ENCODE measurements around the gene NAA16.

Gene NAA16

GRCh38 chr13:41387576-41387975 lies 76.5 kb downstream of the NAA16 start:
- no peak for DNase-seq (ENCODE audit: low read depth)
- no peak overlapping the region for H3K4me3 ChIP-seq (ENCODE audit: control insufficient read depth, low read depth, low read length)
- TF ChIP-seq, protein P1, sequence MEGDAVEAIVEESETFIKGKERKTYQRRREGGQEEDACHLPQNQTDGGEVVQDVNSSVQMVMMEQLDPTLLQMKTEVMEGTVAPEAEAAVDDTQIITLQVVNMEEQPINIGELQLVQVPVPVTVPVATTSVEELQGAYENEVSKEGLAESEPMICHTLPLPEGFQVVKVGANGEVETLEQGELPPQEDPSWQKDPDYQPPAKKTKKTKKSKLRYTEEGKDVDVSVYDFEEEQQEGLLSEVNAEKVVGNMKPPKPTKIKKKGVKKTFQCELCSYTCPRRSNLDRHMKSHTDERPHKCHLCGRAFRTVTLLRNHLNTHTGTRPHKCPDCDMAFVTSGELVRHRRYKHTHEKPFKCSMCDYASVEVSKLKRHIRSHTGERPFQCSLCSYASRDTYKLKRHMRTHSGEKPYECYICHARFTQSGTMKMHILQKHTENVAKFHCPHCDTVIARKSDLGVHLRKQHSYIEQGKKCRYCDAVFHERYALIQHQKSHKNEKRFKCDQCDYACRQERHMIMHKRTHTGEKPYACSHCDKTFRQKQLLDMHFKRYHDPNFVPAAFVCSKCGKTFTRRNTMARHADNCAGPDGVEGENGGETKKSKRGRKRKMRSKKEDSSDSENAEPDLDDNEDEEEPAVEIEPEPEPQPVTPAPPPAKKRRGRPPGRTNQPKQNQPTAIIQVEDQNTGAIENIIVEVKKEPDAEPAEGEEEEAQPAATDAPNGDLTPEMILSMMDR (conservative IDR thresholded peaks at IDR 0.05; ENCODE audit: control insufficient read depth, insufficient read depth, low read depth, low read length), result no peak

DNA sequence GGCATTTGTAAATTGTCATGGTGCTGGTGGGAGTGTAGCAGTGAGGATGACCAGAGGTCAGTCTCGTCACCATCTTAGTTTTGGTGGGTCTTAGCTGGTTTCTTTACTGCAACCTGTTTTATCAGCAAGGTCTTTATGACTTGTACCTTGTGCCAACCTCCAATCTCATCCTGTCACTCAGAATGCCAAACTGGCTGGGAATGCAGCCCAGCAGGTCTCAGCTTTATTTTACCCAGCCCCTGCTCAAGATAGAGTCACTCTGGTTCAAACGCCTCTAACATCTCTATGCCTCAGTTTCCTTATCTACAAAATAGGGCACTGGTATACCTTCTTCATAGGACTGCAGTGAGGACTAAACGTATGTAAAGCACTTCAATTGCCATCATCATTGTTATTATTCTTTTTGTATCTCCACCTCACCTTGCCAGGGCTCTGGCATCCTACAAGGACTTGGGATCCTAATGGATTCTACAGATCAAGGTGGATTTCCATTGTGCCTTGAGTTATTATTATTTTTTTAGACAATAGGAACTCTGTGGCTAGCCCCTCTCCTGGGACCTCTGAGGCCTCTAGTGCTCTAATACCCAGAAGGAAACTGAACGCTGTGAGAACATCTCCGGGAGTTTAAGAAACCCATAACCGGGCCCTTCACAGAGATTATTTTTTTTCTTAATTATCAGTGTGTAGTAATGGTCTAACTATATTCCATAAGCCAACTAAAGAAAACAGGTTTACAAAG lies 77.2 kb downstream of the NAA16 start:
- no peak overlapping the region for H3K4me3 ChIP-seq (ENCODE audit: control insufficient read depth, low read depth, low read length)
- TF ChIP-seq, protein P1 (conservative IDR thresholded peaks at IDR 0.05; ENCODE audit: control insufficient read depth, insufficient read depth, low read depth, low read length), result no peak
- no peak for DNase-seq (ENCODE audit: low read depth)

GRCh38 chr13:41389580-41389979 lies 78.5 kb downstream of the NAA16 start:
- TF ChIP-seq, protein P1 (conservative IDR thresholded peaks at IDR 0.05; ENCODE audit: control insufficient read depth, insufficient read depth, low read depth, low read length), result no peak
- DNase-seq (ENCODE audit: low read depth), result no peak
- H3K4me3 ChIP-seq (ENCODE audit: control insufficient read depth, low read depth, low read length), result no peak overlapping the region

DNA sequence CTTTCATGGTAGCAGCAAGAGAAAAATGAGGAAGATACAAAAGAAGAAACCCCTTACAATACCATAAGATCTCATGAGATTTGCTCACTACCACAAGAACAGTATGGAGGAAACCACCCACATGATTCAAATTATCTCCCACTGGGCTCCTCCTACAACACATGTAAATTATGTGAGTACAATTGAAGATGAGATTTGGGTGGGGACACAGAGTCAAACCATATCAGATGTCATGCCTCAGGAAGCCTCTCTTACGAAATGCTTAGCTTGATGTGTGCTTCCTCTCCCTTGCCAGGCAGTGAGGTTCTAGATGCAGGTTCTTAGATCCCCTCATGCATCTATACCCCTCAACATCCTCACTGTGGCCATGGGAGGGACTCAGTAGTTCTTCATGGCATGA lies 83.1 kb downstream of the NAA16 start:
- TF ChIP-seq, protein P1 (conservative IDR thresholded peaks at IDR 0.05; ENCODE audit: control insufficient read depth, insufficient read depth, low read depth, low read length), result no peak
- DNase-seq (ENCODE audit: low read depth), result peak; percentile 8
- no peak overlapping the region for H3K4me3 ChIP-seq (ENCODE audit: control insufficient read depth, low read depth, low read length)

- TF ChIP-seq, protein P1 (conservative IDR thresholded peaks at IDR 0.05; ENCODE audit: control insufficient read depth, insufficient read depth, low read depth, low read length), result no peak
- DNase-seq (ENCODE audit: low read depth), result no peak
Observed at GRCh38 chr13:41398494-41399170, 87.6 kb downstream of the NAA16 start.

GRCh38 chr13:41401366-41401765 lies 90.3 kb downstream of the NAA16 start:
- H3K4me3 ChIP-seq (ENCODE audit: control insufficient read depth, low read depth, low read length), result no peak overlapping the region
- TF ChIP-seq, protein P1 (conservative IDR thresholded peaks at IDR 0.05; ENCODE audit: control insufficient read depth, insufficient read depth, low read depth, low read length), result peak; percentile 6
- DNase-seq (ENCODE audit: low read depth), result no peak

More at GRCh38 chr13:41398494-41399170, 87.6 kb downstream of the NAA16 start:
- no peak overlapping the region for H3K4me3 ChIP-seq (ENCODE audit: control insufficient read depth, low read depth, low read length)
